SU-DHL-6 (cell line): ENCODE data around the gene ASAP2.

Source experiments
- H2AFZ ChIP-seq: fragments of 200-600 bp; sonication (generic); 2 replicates; pipeline ENCODE4 v1.6.1; 2014; ENCODE audit warnings: low read depth, mild to moderate bottlenecking, moderate library complexity, mixed read lengths, antibody characterized with exemption, low read length; ENCODE audit not compliant: severe bottlenecking
- H3F3A ChIP-seq: fragments of 200-600 bp; shearing (Covaris generic); 2 replicates; pipeline ENCODE4 v1.6.0; 2016; ENCODE audit warnings: antibody characterized with exemption, mild to moderate bottlenecking; ENCODE audit not compliant: insufficient read depth
- H3K27ac ChIP-seq: fragments of 200-600 bp; sonication (generic); 2 replicates; pipeline ENCODE4 v1.5.1; 2016; ENCODE audit warnings: low read depth, mild to moderate bottlenecking, low read length, moderate library complexity, mixed read lengths
- H3K27me3 ChIP-seq: fragments of 200-600 bp; sonication (generic), shearing (Covaris generic); 2 replicates; pipeline ENCODE4 v1.6.0; 2014; ENCODE audit warnings: mild to moderate bottlenecking, low read length
- H3K36me3 ChIP-seq: fragments of 200-600 bp; sonication (generic); 2 replicates; pipeline ENCODE4 v1.6.1; 2014; ENCODE audit warnings: mild to moderate bottlenecking, low read length, mixed read lengths
- H3K4me2 ChIP-seq: fragments of 300-600, 200-600 bp; shearing (Covaris generic), sonication (generic); 2 replicates; pipeline ENCODE4 v1.6.0; 2014; ENCODE audit warnings: low read length, low read depth, mild to moderate bottlenecking; ENCODE audit not compliant: poor library complexity, severe bottlenecking
- H3K4me3 ChIP-seq: fragments of 200-600 bp; sonication (generic); 2 replicates; pipeline ENCODE4 v1.5.1; 2014; ENCODE audit warnings: antibody characterized with exemption, low read length, mild to moderate bottlenecking, mixed read lengths; ENCODE audit not compliant: insufficient read depth, poor library complexity, severe bottlenecking
- H3K79me2 ChIP-seq: fragments of 200-600 bp; sonication (generic); 2 replicates; pipeline ENCODE4 v1.6.1; 2014; ENCODE audit warnings: mild to moderate bottlenecking, low read length, moderate library complexity; ENCODE audit not compliant: insufficient read depth
- H3K9ac ChIP-seq: fragments of 200-600 bp; sonication (generic); 2 replicates; pipeline ENCODE4 v1.7.0; 2014; ENCODE audit warnings: mild to moderate bottlenecking, low read length
- H3K9me2 ChIP-seq: fragments of 200-600 bp; sonication (generic); replicated peaks from 2 replicates; pipeline ENCODE4 v1.6.1; 2014; ENCODE audit warnings: low read length; ENCODE audit not compliant: insufficient read depth
- H3K9me3 ChIP-seq: fragments of 200-600 bp; sonication (generic); 2 replicates; pipeline ENCODE4 v1.6.1; 2014; ENCODE audit warnings: low read length, mixed read lengths; ENCODE audit not compliant: insufficient read depth
- H4K20me1 ChIP-seq: fragments of 200-600 bp; sonication (generic); 2 replicates; pipeline ENCODE4 v1.6.1; 2014; ENCODE audit warnings: low read depth, mild to moderate bottlenecking, antibody characterized with exemption, low read length, moderate library complexity, mixed read lengths
- CTCF ChIP-seq: fragments of 200-600 bp; sonication (generic); IDR thresholded peaks from one replicate; pipeline ENCODE4 v1.5.1; 2017; ENCODE audit warnings: antibody characterized with exemption, mild to moderate bottlenecking, low read length, moderate library complexity; ENCODE audit not compliant: insufficient read depth, poor library complexity, severe bottlenecking
- EZH2phosphoT487 ChIP-seq: fragments of 200-600 bp; sonication (generic), shearing (Covaris generic); conservative IDR thresholded peaks from 2 replicates; pipeline ENCODE4 v1.6.1; 2018; ENCODE audit warnings: mild to moderate bottlenecking, antibody characterized with exemption, low read length, moderate library complexity, mixed read lengths

ASAP2 gene

GRCh38 chr2:9358846-9359245, 152.2 kb downstream of the ASAP2 start:
- Histone ChIP-seq H4K20me1 (no peaks in the 10 kb centered on the region), H3K9ac (no peak overlapping the region), H2AFZ (no peak overlapping the region), H3K36me3 (no peaks in the 10 kb centered on the region), H3K9me3 (no peaks in the 10 kb centered on the region), H3K27ac (no peak overlapping the region), H3K4me2 (no peak overlapping the region), H3F3A (no peaks in the 10 kb centered on the region), H3K4me3 (no peak overlapping the region), H3K79me2 (no peaks in the 10 kb centered on the region), H3K27me3 (no peaks in the 10 kb centered on the region), H3K9me2 (no peaks in the 10 kb centered on the region)
- TF ChIP-seq CTCF (no peak), EZH2phosphoT487 (no peak)

GRCh38 chr2:9359463-9359862, 152.9 kb downstream of the ASAP2 start:
- Histone ChIP-seq H3K9me2 (no peaks in the 10 kb centered on the region), H3K36me3 (no peaks in the 10 kb centered on the region), H3K4me2 (no peak overlapping the region), H3K4me3 (no peak overlapping the region), H3K9ac (no peak overlapping the region), H2AFZ (no peak overlapping the region), H3K79me2 (no peaks in the 10 kb centered on the region), H3K27ac (no peak overlapping the region), H3K9me3 (no peaks in the 10 kb centered on the region), H3F3A (no peaks in the 10 kb centered on the region), H4K20me1 (no peaks in the 10 kb centered on the region), H3K27me3 (no peaks in the 10 kb centered on the region)
- no peak for TF ChIP-seq CTCF
- no peak for TF ChIP-seq EZH2phosphoT487

DNA sequence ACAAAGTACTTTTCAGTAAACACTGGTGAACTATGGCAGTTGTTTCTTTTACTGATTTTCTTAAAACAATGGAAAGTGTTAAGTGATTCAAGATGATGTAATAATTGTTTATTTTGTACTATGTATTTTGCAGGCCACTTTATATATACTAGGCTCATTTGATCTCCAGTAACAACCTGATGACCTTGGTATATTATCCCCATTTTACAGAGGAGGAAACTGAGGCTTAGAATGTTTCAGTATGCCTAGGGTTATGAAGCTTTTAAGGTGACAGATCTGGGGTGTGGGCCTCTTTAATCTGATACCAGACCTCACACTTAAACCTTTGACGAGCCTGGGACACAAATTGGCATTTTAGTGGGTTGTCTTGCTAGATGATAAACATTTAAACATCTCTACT, 153.5 kb downstream of the ASAP2 start:
- Histone ChIP-seq H2AFZ (no peak overlapping the region), H3K79me2 (no peaks in the 10 kb centered on the region), H3F3A (no peaks in the 10 kb centered on the region)

More for the DNA sequence above, 153.5 kb downstream of the ASAP2 start:
- Histone ChIP-seq H3K27me3 (no peaks in the 10 kb centered on the region), H3K4me3 (no peak overlapping the region), H3K36me3 (no peaks in the 10 kb centered on the region), H3K9ac (no peak overlapping the region), H3K27ac (no peak overlapping the region), H3K9me3 (no peaks in the 10 kb centered on the region), H3K4me2 (no peak overlapping the region), H4K20me1 (no peaks in the 10 kb centered on the region), H3K9me2 (no peaks in the 10 kb centered on the region)
- TF ChIP-seq EZH2phosphoT487, result no peak
- TF ChIP-seq CTCF, result no peak
